HG03108 (cell line): ENCODE measurements around the gene ANKRD45.
A peak's percentile ranks its signal among the peaks of the same experiment; 100 is the strongest.
"Not testable (repeated sequence)": the region's sequence is repeated elsewhere in the genome, so short reads cannot be mapped to it uniquely, and the experiment has no call there.

ENCODE experiments used
- ATAC-seq: cut with Tn5 transposase; IDR thresholded peaks from one replicate; pipeline ENCODE4 v1.9.1; 2021; ENCODE audit warnings: moderate library complexity; ENCODE audit not compliant: unreplicated experiment

Gene ANKRD45

GRCh38 chr1:173669491-173669941 lies at the start of gene ANKRD45:
ANKRD45 (minus strand) TSS chr1:173669851; CDS start chr1:173659418, 10,433 bp downstream.
- no peak for ATAC-seq

GRCh38 chr1:173717238-173717637 lies 47.6 kb upstream of the ANKRD45 start:
- ATAC-seq: no peak

- ATAC-seq: no peak
Measured at GRCh38 chr1:173715538-173715844, 45.8 kb upstream of the ANKRD45 start.

- peak; percentile 91 for ATAC-seq
Measured at GRCh38 chr1:173714759-173715537, 45.3 kb upstream of the ANKRD45 start, which contains the start of gene KLHL20. KLHL20 (plus strand) TSS chr1:173714981; CDS start chr1:173716044, 1,063 bp downstream.

GRCh38 chr1:173714441-173714758 lies 44.7 kb upstream of the ANKRD45 start:
- no peak for ATAC-seq

GRCh38 chr1:173708787-173709186 lies 39.1 kb upstream of the ANKRD45 start:
- ATAC-seq: no peak

- ATAC-seq: no peak
Measured at GRCh38 chr1:173705117-173705516, 35.5 kb upstream of the ANKRD45 start.

- no peak for ATAC-seq
Measured at GRCh38 chr1:173702736-173703135, 33.1 kb upstream of the ANKRD45 start.

- ATAC-seq: not testable (repeated sequence)
Measured at GRCh38 chr1:173701299-173701698, 31.6 kb upstream of the ANKRD45 start.

GRCh38 chr1:173693238-173693637 lies 23.6 kb upstream of the ANKRD45 start:
- ATAC-seq: no peak

GRCh38 chr1:173688300-173688699 lies 18.6 kb upstream of the ANKRD45 start:
- no peak for ATAC-seq

GRCh38 chr1:173685121-173685520 lies 15.5 kb upstream of the ANKRD45 start:
- not testable (repeated sequence) for ATAC-seq

- not testable (repeated sequence) for ATAC-seq
Measured at GRCh38 chr1:173683838-173684237, 14.2 kb upstream of the ANKRD45 start.

- no peak for ATAC-seq
Measured at GRCh38 chr1:173682184-173682583, 12.5 kb upstream of the ANKRD45 start.

GRCh38 chr1:173680152-173680551 lies 10.5 kb upstream of the ANKRD45 start:
- ATAC-seq: not testable (repeated sequence)

- not testable (repeated sequence) for ATAC-seq
Measured at GRCh38 chr1:173674496-173674895, 4.8 kb upstream of the ANKRD45 start.

GRCh38 chr1:173666646-173667045 lies 3.0 kb downstream of the ANKRD45 start:
- no peak for ATAC-seq

- no peak for ATAC-seq
Measured at GRCh38 chr1:173663159-173663558, 6.5 kb downstream of the ANKRD45 start.

- no peak for ATAC-seq
Measured at GRCh38 chr1:173661763-173662162, 7.9 kb downstream of the ANKRD45 start.

- ATAC-seq: no peak
Measured at GRCh38 chr1:173661271-173661670, 8.4 kb downstream of the ANKRD45 start.

GRCh38 chr1:173660306-173660705 lies 9.3 kb downstream of the ANKRD45 start:
- ATAC-seq: no peak

GRCh38 chr1:173648880-173649605 lies 20.6 kb downstream of the ANKRD45 start:
- ATAC-seq: no peak
